ENCODE data around the gene MKRN3.

The MKRN3 gene

DNA sequence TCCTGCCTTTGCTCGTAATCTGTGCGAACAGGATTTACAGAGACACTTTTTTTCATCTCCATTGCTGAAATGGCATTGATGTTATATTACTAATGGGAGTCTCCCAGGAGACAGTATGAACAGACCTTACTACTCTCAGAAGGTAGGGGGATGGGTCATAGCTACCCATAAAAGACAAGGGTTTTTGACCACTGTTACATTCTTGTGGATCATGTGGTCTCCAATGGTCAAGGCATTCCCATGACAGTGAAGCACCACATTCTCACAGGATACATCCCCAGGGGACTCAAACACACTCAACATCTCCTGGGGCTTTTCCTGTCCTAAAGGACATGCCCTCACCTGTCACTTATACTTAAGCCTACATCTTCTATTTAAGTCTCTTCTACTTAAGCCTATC, 40.8 kb downstream of the MKRN3 start:
- Histone ChIP-seq H3K9me3 (ENCODE audit: control insufficient read depth in 5 of 5, low read length in 5 of 5) (no peaks in the 10 kb centered on the region), H3K27ac (ENCODE audit: low read depth, low read length) (no peak overlapping the region), H3K4me1 (ENCODE audit: control insufficient read depth in 5 of 5, insufficient read depth in 5 of 5, low read length in 5 of 5) (no peaks in the 10 kb centered on the region), H3K4me3 (ENCODE audit: low read depth in 1 of 5, low read length in 5 of 5) (no peak overlapping the region), H3K9ac (ENCODE audit: low read length in 5 of 5) (no peak overlapping the region), H3K36me3 (ENCODE audit: control insufficient read depth in 5 of 5, insufficient read depth in 5 of 5, low read length in 5 of 5) (no peaks in the 10 kb centered on the region), H3K27me3 (ENCODE audit: control insufficient read depth in 5 of 5, insufficient read depth in 4 of 5, low read length in 5 of 5) (no peaks in the 10 kb centered on the region)

DNA sequence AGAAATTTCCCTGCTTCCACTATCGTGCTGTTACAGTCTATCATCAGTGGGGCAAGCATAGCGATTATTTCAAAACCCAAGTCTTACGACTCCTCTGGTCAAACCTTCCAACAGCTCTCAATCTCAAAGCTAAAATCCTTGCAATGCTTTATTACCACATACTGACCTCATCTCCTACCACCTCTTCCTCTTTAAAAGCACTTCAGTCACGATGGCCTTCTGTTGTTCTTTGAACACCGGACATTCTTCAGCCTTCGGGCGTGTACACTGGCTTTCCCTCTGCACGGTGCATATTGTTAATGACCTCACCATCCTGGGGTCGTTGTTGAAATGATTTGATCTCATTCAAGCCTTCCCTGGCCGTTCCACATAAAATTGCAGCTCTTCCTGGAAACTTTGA, 51.1 kb downstream of the MKRN3 start:
- no peak overlapping the region for H3K9ac ChIP-seq (ENCODE audit: low read length in 5 of 5)
- H3K4me1 ChIP-seq (ENCODE audit: control insufficient read depth in 5 of 5, insufficient read depth in 5 of 5, low read length in 5 of 5) = no peaks in the 10 kb centered on the region
- H3K9me3 ChIP-seq (ENCODE audit: control insufficient read depth in 5 of 5, low read length in 5 of 5) = peaks cover 0 to 7% (median 0%) of the 10 kb centered on the region in 5 donors
- H3K4me3 ChIP-seq (ENCODE audit: low read depth in 1 of 5, low read length in 5 of 5) = no peak overlapping the region
- no peaks in the 10 kb centered on the region for H3K27me3 ChIP-seq (ENCODE audit: control insufficient read depth in 5 of 5, insufficient read depth in 4 of 5, low read length in 5 of 5)
- H3K36me3 ChIP-seq (ENCODE audit: control insufficient read depth in 5 of 5, insufficient read depth in 5 of 5, low read length in 5 of 5) = no peaks in the 10 kb centered on the region
- no peak overlapping the region for H3K27ac ChIP-seq (ENCODE audit: low read depth, low read length)
